Smooth muscle cell (in vitro differentiated cells): ENCODE data around the gene SLC2A13. TPM values are rescaled to one million over a fixed set of nuclear protein-coding genes. Genes with fewer than 3 reads are reported as not detected.

Experiments
- DNase-seq: peaks from one replicate; lab custom pipeline; 2025; ENCODE audit not compliant: unreplicated experiment; lab: John Stamatoyannopoulos, UW
- H2AFZ ChIP-seq: fragments of 200-600 bp; sonication (generic); 2 replicates; pipeline ENCODE4 v1.6.0; 2016; ENCODE audit warnings: antibody characterized with exemption, low read depth, mild to moderate bottlenecking
- H3F3A ChIP-seq: fragments of 200-600 bp; sonication (generic); 2 replicates; pipeline ENCODE4 v1.6.0; 2017; ENCODE audit warnings: antibody characterized with exemption, low read depth
- H3K27ac ChIP-seq: fragments of 200-600 bp; sonication (generic); 2 replicates; pipeline ENCODE4 v1.5.1; 2016; ENCODE audit warnings: low read depth, mild to moderate bottlenecking
- H3K27me3 ChIP-seq: fragments of 200-600 bp; sonication (generic); 2 replicates; pipeline ENCODE4 v1.6.1; 2016; ENCODE audit warnings: low read depth, mild to moderate bottlenecking
- H3K36me3 ChIP-seq: fragments of 200-600 bp; sonication (generic); 2 replicates; pipeline ENCODE4 v1.5.1; 2016; ENCODE audit warnings: low read depth
- H3K4me1 ChIP-seq: fragments of 200-600 bp; sonication (generic); 2 replicates; pipeline ENCODE4 v1.5.1; 2016; ENCODE audit warnings: low read depth
- H3K4me2 ChIP-seq: fragments of 200-600 bp; sonication (generic); 2 replicates; pipeline ENCODE4 v1.6.0; 2016; ENCODE audit warnings: mild to moderate bottlenecking
- H3K4me3 ChIP-seq: fragments of 200-600 bp; sonication (generic); 2 replicates; pipeline ENCODE4 v1.5.1; 2016; ENCODE audit warnings: mild to moderate bottlenecking
- H3K79me2 ChIP-seq: fragments of 200-600 bp; sonication (generic); 2 replicates; pipeline ENCODE4 v1.6.0; 2016; ENCODE audit warnings: low read depth, mild to moderate bottlenecking
- H3K9ac ChIP-seq: fragments of 200-600 bp; sonication (generic); 2 replicates; pipeline ENCODE4 v1.6.0; 2016; ENCODE audit warnings: low read depth
- H3K9me3 ChIP-seq: fragments of 200-600 bp; sonication (generic); replicated peaks from 2 replicates; pipeline ENCODE4 v1.5.1; 2016; ENCODE audit warnings: low read depth
- H4K20me1 ChIP-seq: fragments of 200-600 bp; sonication (generic); 2 replicates; pipeline ENCODE4 v1.6.0; 2016; ENCODE audit warnings: low read depth
- CTCF ChIP-seq: fragments of 200-600 bp; sonication (generic); IDR thresholded peaks from 2 replicates; pipeline ENCODE4 v1.5.1; 2017; ENCODE audit warnings: borderline replicate concordance, mild to moderate bottlenecking, antibody characterized with exemption; ENCODE audit not compliant: insufficient read depth, poor library complexity, severe bottlenecking
- WGBS: methylation state at CpG from one replicate; pipeline ENCODE4 v1.1.7; 2016; ENCODE audit warnings: low lambda C conversion rate; 5-methylcytosine and 5-hydroxymethylcytosine counted together
- polyA plus RNA-seq: library from polyadenylated mRNA; unstranded; fragments of >200 nt; fragmentation: Nextera tagmentation; extraction: Ambion mirVana; gene quantifications from 2 replicates; pipeline ENCODE4 v1.2.1, GENCODE V29; 2016
- total RNA-seq: library from RNA; depleted of rRNA; stranded (reverse); fragments of >200 nt; gene quantifications from 2 replicates; pipeline ENCODE4 v1.2.3, GENCODE V29; 2014

SLC2A13 gene
- total and polyA plus RNA-seq, 2 experiments from 2014 or later = 9.6 to 27.4 TPM

DNA sequence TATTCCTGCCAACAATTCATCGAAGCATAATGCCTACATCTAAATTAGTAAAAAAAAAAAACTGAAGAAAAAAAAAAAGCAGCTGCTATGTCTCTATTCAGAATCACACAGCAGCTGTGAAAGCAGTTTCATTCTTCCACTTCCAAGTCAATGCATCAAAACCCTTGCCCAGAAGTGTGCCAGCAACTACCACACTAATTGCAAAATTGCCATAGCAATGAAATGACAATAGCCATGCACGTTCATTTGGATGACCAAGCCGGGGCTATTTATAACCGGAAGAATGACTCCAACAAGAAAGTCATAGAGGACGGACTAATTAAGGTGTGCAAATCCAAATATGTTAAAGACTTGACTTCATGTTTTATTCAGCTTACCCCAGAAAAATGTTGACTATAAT, 42.5 kb downstream of the SLC2A13 start:
- Histone ChIP-seq H3K4me3 (no peak overlapping the region), H3K9me3 (no peaks in the 10 kb centered on the region), H2AFZ (no peak overlapping the region), H3K4me2 (no peak overlapping the region), H3F3A (no peaks in the 10 kb centered on the region), H3K79me2 (peaks cover 12% of the 10 kb centered on the region), H3K36me3 (no peaks in the 10 kb centered on the region), H4K20me1 (no peaks in the 10 kb centered on the region), H3K4me1 (no peaks in the 10 kb centered on the region), H3K9ac (no peak overlapping the region), H3K27me3 (no peaks in the 10 kb centered on the region), H3K27ac (no peak overlapping the region)
- DNase-seq = no peak
- WGBS = 85% methylated on average over 5 of the region's 5 CpGs
- no peak for TF ChIP-seq CTCF

DNA sequence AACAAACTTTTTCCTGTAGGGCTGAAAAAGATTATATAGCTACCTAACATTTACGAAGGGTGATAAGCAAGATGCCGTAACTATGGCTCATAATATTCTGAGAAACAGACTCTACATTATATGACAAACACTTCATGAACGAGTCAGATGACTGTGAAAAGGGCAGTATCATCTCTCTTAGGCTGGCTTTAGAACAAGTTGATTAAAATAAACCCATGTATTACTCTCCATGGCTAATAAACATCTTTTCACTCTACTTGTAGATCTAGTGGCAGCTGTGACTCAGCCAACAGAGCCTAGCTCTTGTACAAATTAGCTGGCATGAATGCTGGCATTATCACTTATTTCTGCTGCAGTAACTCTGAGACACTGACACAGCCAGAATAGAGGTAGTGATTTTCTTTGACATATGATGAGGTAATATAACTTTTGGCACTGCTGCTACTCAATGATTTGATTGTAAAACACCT, 47.1 kb downstream of the SLC2A13 start:
- H3K79me2 ChIP-seq = peaks cover 12% of the 10 kb centered on the region
- H3K4me2 ChIP-seq = peak overlapping the region; percentile 47
- TF ChIP-seq CTCF = no peak
- H3K4me3 ChIP-seq = peak overlapping the region; percentile 2
- peak overlapping the region; percentile 66 for H3K27ac ChIP-seq
- peaks cover 4% of the 10 kb centered on the region for H3K4me1 ChIP-seq
- DNase-seq = no peak
- peak overlapping the region; percentile 45 for H3K9ac ChIP-seq
- no peaks in the 10 kb centered on the region for H3K27me3 ChIP-seq
- peaks cover 5% of the 10 kb centered on the region for H4K20me1 ChIP-seq
- peaks cover 2% of the 10 kb centered on the region for H3F3A ChIP-seq
- no peaks in the 10 kb centered on the region for H3K9me3 ChIP-seq
- WGBS = 11% methylated on average over 3 of the region's 3 CpGs
- H2AFZ ChIP-seq = no peak overlapping the region
- no peaks in the 10 kb centered on the region for H3K36me3 ChIP-seq

DNA sequence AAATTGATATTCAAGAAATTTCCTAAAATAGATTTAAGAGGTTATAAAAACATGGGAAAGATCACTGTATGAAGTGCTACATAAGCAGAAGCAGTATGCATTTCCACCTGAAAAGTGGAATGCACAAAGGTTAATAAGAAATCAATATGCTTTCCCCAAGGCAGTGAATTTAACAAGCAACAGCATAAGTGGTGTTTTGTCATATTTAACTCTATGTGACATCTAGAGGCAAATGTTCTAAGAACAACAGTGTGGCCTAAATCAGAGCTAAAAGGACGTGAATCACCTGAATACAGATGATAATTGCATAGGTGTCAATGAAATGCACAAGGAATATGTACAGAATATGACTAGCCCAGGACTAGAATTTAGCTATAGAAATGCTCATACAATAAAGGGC, 49.5 kb downstream of the SLC2A13 start:
- WGBS = 89% methylated on average over 1 of the region's 1 CpG
- peaks cover 12% of the 10 kb centered on the region for H3K79me2 ChIP-seq
- H4K20me1 ChIP-seq = peaks cover 5% of the 10 kb centered on the region
- no peak overlapping the region for H2AFZ ChIP-seq
- H3K4me3 ChIP-seq = no peak overlapping the region
- DNase-seq = no peak
- H3F3A ChIP-seq = peaks cover 3% of the 10 kb centered on the region
- no peaks in the 10 kb centered on the region for H3K36me3 ChIP-seq
- H3K27me3 ChIP-seq = no peaks in the 10 kb centered on the region
- H3K4me1 ChIP-seq = peaks cover 4% of the 10 kb centered on the region
- no peak for TF ChIP-seq CTCF
- peak overlapping the region; percentile 16 for H3K27ac ChIP-seq
- no peaks in the 10 kb centered on the region for H3K9me3 ChIP-seq
- no peak overlapping the region for H3K9ac ChIP-seq
- H3K4me2 ChIP-seq = no peak overlapping the region

DNA sequence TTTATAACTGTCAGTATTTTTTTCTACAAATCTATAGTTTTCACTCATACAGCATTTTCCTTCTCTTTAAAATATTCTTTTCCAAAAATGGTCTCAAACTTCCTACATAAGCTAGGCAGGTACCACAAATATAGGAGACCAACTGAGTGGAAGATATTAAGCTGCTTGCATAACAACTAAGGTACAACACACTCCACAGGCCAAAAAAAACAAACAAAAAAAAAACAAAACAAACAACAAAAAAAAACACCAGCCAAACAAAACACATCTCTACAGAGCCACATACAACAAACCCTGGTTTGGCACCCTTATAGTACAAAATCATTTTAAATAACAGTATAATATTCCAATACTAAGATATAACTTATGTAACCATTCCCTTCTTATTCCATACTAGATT, 50.1 kb downstream of the SLC2A13 start:
- no peaks in the 10 kb centered on the region for H3K9me3 ChIP-seq
- H3K27ac ChIP-seq = peak overlapping the region; percentile 92
- peaks cover 3% of the 10 kb centered on the region for H3F3A ChIP-seq
- H4K20me1 ChIP-seq = peaks cover 6% of the 10 kb centered on the region
- TF ChIP-seq CTCF = no peak
- H3K4me2 ChIP-seq = no peak overlapping the region
- H3K27me3 ChIP-seq = no peaks in the 10 kb centered on the region
- no peaks in the 10 kb centered on the region for H3K36me3 ChIP-seq
- H2AFZ ChIP-seq = no peak overlapping the region
- H3K4me1 ChIP-seq = peaks cover 4% of the 10 kb centered on the region
- H3K4me3 ChIP-seq = no peak overlapping the region
- peaks cover 12% of the 10 kb centered on the region for H3K79me2 ChIP-seq
- H3K9ac ChIP-seq = peak overlapping the region; percentile 74
- no peak for DNase-seq
